ENCODE measurements around the gene LCNL1.

The LCNL1 gene

GRCh38 chr9:137007816-137008270 is 25.1 kb downstream of the LCNL1 start:
- Mint-ChIP-seq H3K4me3 (no peak overlapping the region), H3K27me3 (peaks cover 0 to 3% of the 10 kb centered on the region in 2 donors), H3K9me3 (peaks cover 4 to 5% of the 10 kb centered on the region in 2 donors), H3K27ac (no peak overlapping the region), H3K36me3 (peaks cover 3% of the 10 kb centered on the region in 2 donors), H3K4me1 (peaks cover 6 to 7% of the 10 kb centered on the region in 2 donors)
- no peak for DNase-seq
- ATAC-seq (replicated peaks): no peak

GRCh38 chr9:137008312-137008711 is 25.5 kb downstream of the LCNL1 start:
- no peak for DNase-seq
- Mint-ChIP-seq H3K27me3 (peaks cover 0 to 3% of the 10 kb centered on the region in 2 donors), H3K9me3 (peaks cover 4 to 5% of the 10 kb centered on the region in 2 donors), H3K27ac (no peak overlapping the region), H3K4me3 (no peak overlapping the region), H3K4me1 (peaks cover 6 to 7% of the 10 kb centered on the region in 2 donors), H3K36me3 (peaks cover 3% of the 10 kb centered on the region in 2 donors)
- no peak for ATAC-seq (replicated peaks)

- DNase-seq: no peak
- Mint-ChIP-seq H3K4me3 (no peak overlapping the region), H3K27ac (no peak overlapping the region), H3K4me1 (peaks cover 6 to 7% of the 10 kb centered on the region in 2 donors), H3K36me3 (peaks cover 3 to 5% of the 10 kb centered on the region in 2 donors), H3K27me3 (peaks cover 0 to 3% of the 10 kb centered on the region in 2 donors), H3K9me3 (peaks cover 4 to 5% of the 10 kb centered on the region in 2 donors)
- no peak for ATAC-seq (replicated peaks)
Observed at GRCh38 chr9:137009217-137009616, 26.4 kb downstream of the LCNL1 start.

- no peak overlapping the region for H3K4me3 Mint-ChIP-seq
Observed at GRCh38 chr9:137009938-137010732, 27.3 kb downstream of the LCNL1 start.

GRCh38 chr9:137011156-137011555 is 28.4 kb downstream of the LCNL1 start:
- no peaks in the 10 kb centered on the region for H3K9me3 Mint-ChIP-seq

More at GRCh38 chr9:137009938-137010732, 27.3 kb downstream of the LCNL1 start:
- DNase-seq: no peak
- H3K4me1 Mint-ChIP-seq: peaks cover 4 to 7% of the 10 kb centered on the region in 2 donors
- H3K9me3 Mint-ChIP-seq: no peaks in the 10 kb centered on the region
- no peak for ATAC-seq (replicated peaks)
- H3K36me3 Mint-ChIP-seq: peaks cover 3 to 5% of the 10 kb centered on the region in 2 donors
- peaks cover 0 to under 1% of the 10 kb centered on the region in 2 donors for H3K27me3 Mint-ChIP-seq
- no peak overlapping the region for H3K27ac Mint-ChIP-seq

GRCh38 chr9:137011907-137012675 is 29.3 kb downstream of the LCNL1 start:
- Mint-ChIP-seq H3K36me3 (peaks cover 7 to 9% of the 10 kb centered on the region in 2 donors), H3K4me3 (no peak overlapping the region), H3K27ac (no peak overlapping the region), H3K4me1 (no peaks in the 10 kb centered on the region), H3K9me3 (no peaks in the 10 kb centered on the region), H3K27me3 (no peaks in the 10 kb centered on the region)
- DNase-seq: no peak
- no peak for ATAC-seq (replicated peaks)

More at GRCh38 chr9:137011156-137011555, 28.4 kb downstream of the LCNL1 start:
- no peak overlapping the region for H3K27ac Mint-ChIP-seq
- H3K4me3 Mint-ChIP-seq: no peak overlapping the region
- peaks cover 3 to 5% of the 10 kb centered on the region in 2 donors for H3K4me1 Mint-ChIP-seq
- DNase-seq (no peak), ATAC-seq (replicated peaks) (no peak)
- H3K36me3 Mint-ChIP-seq: peaks cover 3 to 5% of the 10 kb centered on the region in 2 donors
- no peaks in the 10 kb centered on the region for H3K27me3 Mint-ChIP-seq

GRCh38 chr9:137012694-137013570 is 30.1 kb downstream of the LCNL1 start:
- ATAC-seq (replicated peaks) (no peak), DNase-seq (no peak)
- Mint-ChIP-seq H3K4me1 (no peaks in the 10 kb centered on the region), H3K4me3 (no peak overlapping the region), H3K27me3 (no peaks in the 10 kb centered on the region), H3K27ac (no peak overlapping the region), H3K9me3 (no peaks in the 10 kb centered on the region), H3K36me3 (peaks cover 7 to 11% of the 10 kb centered on the region in 2 donors)

GRCh38 chr9:137013571-137013940 is 30.8 kb downstream of the LCNL1 start:
- H3K27me3 Mint-ChIP-seq: no peaks in the 10 kb centered on the region
- no peak for ATAC-seq (replicated peaks)
- H3K9me3 Mint-ChIP-seq: no peaks in the 10 kb centered on the region
- no peak for DNase-seq
- H3K4me1 Mint-ChIP-seq: no peaks in the 10 kb centered on the region
- H3K4me3 Mint-ChIP-seq: no peak overlapping the region
- H3K36me3 Mint-ChIP-seq: peaks cover 7 to 11% of the 10 kb centered on the region in 2 donors
- H3K27ac Mint-ChIP-seq: no peak overlapping the region

GRCh38 chr9:137014166-137014565 is 31.4 kb downstream of the LCNL1 start:
- Mint-ChIP-seq H3K27ac (no peak overlapping the region), H3K27me3 (no peaks in the 10 kb centered on the region)
- no peak for ATAC-seq (replicated peaks)

GRCh38 chr9:137014776-137015539 is 32.2 kb downstream of the LCNL1 start:
- Mint-ChIP-seq H3K27ac (no peak overlapping the region), H3K4me3 (no peak overlapping the region), H3K36me3 (peaks cover 7 to 11% of the 10 kb centered on the region in 2 donors), H3K4me1 (no peaks in the 10 kb centered on the region), H3K9me3 (no peaks in the 10 kb centered on the region), H3K27me3 (no peaks in the 10 kb centered on the region)
- ATAC-seq (replicated peaks): no peak
- DNase-seq: no peak

More at GRCh38 chr9:137014166-137014565, 31.4 kb downstream of the LCNL1 start:
- DNase-seq: no peak
- H3K36me3 Mint-ChIP-seq: peaks cover 7 to 11% of the 10 kb centered on the region in 2 donors
- H3K9me3 Mint-ChIP-seq: no peaks in the 10 kb centered on the region
- H3K4me3 Mint-ChIP-seq: no peak overlapping the region
- H3K4me1 Mint-ChIP-seq: no peaks in the 10 kb centered on the region

GRCh38 chr9:137015540-137015930 is 32.7 kb downstream of the LCNL1 start:
- Mint-ChIP-seq H3K27me3 (no peaks in the 10 kb centered on the region), H3K4me1 (no peaks in the 10 kb centered on the region), H3K36me3 (peaks cover 7 to 11% of the 10 kb centered on the region in 2 donors), H3K9me3 (no peaks in the 10 kb centered on the region), H3K4me3 (no peak overlapping the region), H3K27ac (no peak overlapping the region)
- ATAC-seq (replicated peaks): no peak
- DNase-seq: no peak

GRCh38 chr9:137015976-137016375 is 33.2 kb downstream of the LCNL1 start:
- DNase-seq (no peak), ATAC-seq (replicated peaks) (no peak)
- Mint-ChIP-seq H3K4me1 (no peaks in the 10 kb centered on the region), H3K27me3 (no peaks in the 10 kb centered on the region), H3K4me3 (no peak overlapping the region), H3K9me3 (no peaks in the 10 kb centered on the region), H3K36me3 (peaks cover 7 to 11% of the 10 kb centered on the region in 2 donors), H3K27ac (no peak overlapping the region)

- ATAC-seq (replicated peaks) (no peak), DNase-seq (no peak)
- H3K9me3 Mint-ChIP-seq: no peaks in the 10 kb centered on the region
- H3K27me3 Mint-ChIP-seq: no peaks in the 10 kb centered on the region
- peaks cover 5 to 9% of the 10 kb centered on the region in 2 donors for H3K36me3 Mint-ChIP-seq
- H3K27ac Mint-ChIP-seq: no peak overlapping the region
- H3K4me1 Mint-ChIP-seq: no peaks in the 10 kb centered on the region
- no peak overlapping the region for H3K4me3 Mint-ChIP-seq
Observed at GRCh38 chr9:137016436-137016835, 33.6 kb downstream of the LCNL1 start.
